ENCODE data around the gene LSM3.

LSM3 gene

GRCh38 chr3:14241716-14242115 lies 63.1 kb downstream of the LSM3 start:
- H3K9ac ChIP-seq (ENCODE audit: low read depth, low read length) = no peak overlapping the region
- H3K4me1 ChIP-seq (ENCODE audit: control insufficient read depth, insufficient read depth, low read length) = no peaks in the 10 kb centered on the region
- H3K9me3 ChIP-seq (ENCODE audit: control insufficient read depth, insufficient read depth, low read length) = no peaks in the 10 kb centered on the region
- no peak overlapping the region for H3K27ac ChIP-seq (ENCODE audit: low read depth, low read length)
- H3K36me3 ChIP-seq (ENCODE audit: control insufficient read depth, insufficient read depth, low read length) = no peaks in the 10 kb centered on the region
- H3K27me3 ChIP-seq (ENCODE audit: control insufficient read depth, insufficient read depth, low read length) = no peaks in the 10 kb centered on the region
- no peak overlapping the region for H3K4me3 ChIP-seq (ENCODE audit: low read depth, low read length)

GRCh38 chr3:14242490-14243311 lies 64.1 kb downstream of the LSM3 start:
- Histone ChIP-seq H3K36me3 (ENCODE audit: control insufficient read depth, insufficient read depth, low read length) (no peaks in the 10 kb centered on the region), H3K9ac (ENCODE audit: low read depth, low read length) (no peak overlapping the region), H3K27ac (ENCODE audit: low read depth, low read length) (no peak overlapping the region), H3K27me3 (ENCODE audit: control insufficient read depth, insufficient read depth, low read length) (no peaks in the 10 kb centered on the region), H3K4me3 (ENCODE audit: low read depth, low read length) (no peak overlapping the region), H3K9me3 (ENCODE audit: control insufficient read depth, insufficient read depth, low read length) (no peaks in the 10 kb centered on the region), H3K4me1 (ENCODE audit: control insufficient read depth, insufficient read depth, low read length) (no peaks in the 10 kb centered on the region)

DNA sequence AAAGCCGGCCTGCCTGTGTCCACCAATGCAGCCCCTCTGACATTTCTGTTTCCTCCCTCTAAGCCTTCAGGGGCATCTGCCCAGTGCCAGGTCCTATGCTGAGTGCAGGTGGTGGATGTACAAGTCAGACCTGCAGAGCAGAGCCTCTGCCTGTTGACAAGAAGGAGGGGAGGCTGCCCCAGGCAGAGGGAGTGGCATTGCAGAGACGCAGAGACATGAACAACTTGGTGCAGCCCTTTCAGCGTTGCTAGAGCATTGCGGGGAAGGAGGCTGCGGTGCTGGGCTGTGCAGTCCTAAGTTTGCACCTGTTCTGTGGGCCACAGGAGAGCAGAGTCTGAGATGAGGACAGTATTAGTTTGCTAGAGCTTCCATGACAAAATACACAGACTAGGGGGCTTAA lies 65.2 kb downstream of the LSM3 start:
- Histone ChIP-seq H3K9me3 (ENCODE audit: control insufficient read depth, insufficient read depth, low read length) (no peaks in the 10 kb centered on the region), H3K27ac (ENCODE audit: low read depth, low read length) (no peak overlapping the region), H3K4me3 (ENCODE audit: low read depth, low read length) (no peak overlapping the region), H3K27me3 (ENCODE audit: control insufficient read depth, insufficient read depth, low read length) (no peaks in the 10 kb centered on the region), H3K36me3 (ENCODE audit: control insufficient read depth, insufficient read depth, low read length) (no peaks in the 10 kb centered on the region), H3K4me1 (ENCODE audit: control insufficient read depth, insufficient read depth, low read length) (no peaks in the 10 kb centered on the region), H3K9ac (ENCODE audit: low read depth, low read length) (no peak overlapping the region)

DNA sequence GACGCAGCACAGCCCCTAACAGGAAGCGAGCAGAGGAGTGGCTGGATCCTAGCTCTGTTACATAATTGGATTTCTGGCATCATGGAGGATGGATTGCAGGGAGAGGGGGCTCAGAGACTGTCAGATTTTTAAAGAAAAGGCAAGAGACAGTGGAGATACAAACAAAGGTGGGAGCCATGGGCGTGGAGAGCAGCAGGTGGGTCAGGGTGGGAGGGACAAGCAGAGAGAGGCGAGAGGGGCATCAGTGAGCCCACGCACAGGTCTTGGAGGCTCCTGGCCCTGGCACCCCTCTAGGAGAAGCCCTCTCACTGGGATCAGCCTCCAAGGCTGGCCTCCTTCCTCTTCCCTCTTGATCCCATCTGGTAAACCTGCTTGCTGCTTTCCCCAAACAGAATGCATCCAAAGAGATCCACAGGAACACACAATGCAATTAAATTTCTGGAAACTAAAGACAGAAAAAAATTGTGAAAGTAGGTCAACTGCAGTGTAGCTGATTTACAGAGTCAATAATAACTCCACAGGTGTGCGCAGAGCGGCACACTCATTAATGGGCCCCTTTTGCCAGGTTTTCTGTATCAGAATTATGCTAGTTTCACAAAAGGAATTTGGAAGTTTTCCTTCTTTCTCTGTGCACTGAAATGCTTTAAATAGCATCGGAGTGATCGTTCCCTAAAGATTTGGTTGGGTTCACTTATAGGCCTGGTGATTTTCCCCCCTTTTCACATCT lies 66.1 kb downstream of the LSM3 start:
- no peak overlapping the region for H3K4me3 ChIP-seq (ENCODE audit: low read depth, low read length)
- no peaks in the 10 kb centered on the region for H3K27me3 ChIP-seq (ENCODE audit: control insufficient read depth, insufficient read depth, low read length)
- no peak overlapping the region for H3K9ac ChIP-seq (ENCODE audit: low read depth, low read length)
- H3K27ac ChIP-seq (ENCODE audit: low read depth, low read length) = no peak overlapping the region
- H3K9me3 ChIP-seq (ENCODE audit: control insufficient read depth, insufficient read depth, low read length) = no peaks in the 10 kb centered on the region
- H3K4me1 ChIP-seq (ENCODE audit: control insufficient read depth, insufficient read depth, low read length) = no peaks in the 10 kb centered on the region
- no peaks in the 10 kb centered on the region for H3K36me3 ChIP-seq (ENCODE audit: control insufficient read depth, insufficient read depth, low read length)

DNA sequence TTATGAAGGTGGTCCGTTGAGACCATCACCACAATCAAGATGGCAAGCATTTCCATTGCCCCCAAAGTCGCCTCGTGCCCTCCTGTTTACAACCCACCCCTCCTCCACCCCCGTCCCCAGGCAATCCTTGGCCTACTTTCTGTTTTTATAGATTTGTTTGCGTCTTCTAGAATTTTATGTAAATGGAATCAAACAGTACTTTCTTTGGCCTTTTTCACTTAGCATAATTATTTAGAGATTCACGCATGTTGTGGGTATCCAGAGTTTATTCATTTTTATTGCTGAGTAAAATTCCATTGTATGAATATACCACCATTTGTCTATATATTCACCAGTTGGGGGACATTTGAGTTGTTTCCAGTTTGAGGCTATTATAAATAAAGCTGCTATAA lies 66.6 kb downstream of the LSM3 start:
- H3K4me3 ChIP-seq (ENCODE audit: low read depth, low read length) = no peak overlapping the region
- H3K9me3 ChIP-seq (ENCODE audit: control insufficient read depth, insufficient read depth, low read length) = no peaks in the 10 kb centered on the region
- H3K4me1 ChIP-seq (ENCODE audit: control insufficient read depth, insufficient read depth, low read length) = no peaks in the 10 kb centered on the region
- no peak overlapping the region for H3K27ac ChIP-seq (ENCODE audit: low read depth, low read length)
- no peak overlapping the region for H3K9ac ChIP-seq (ENCODE audit: low read depth, low read length)
- no peaks in the 10 kb centered on the region for H3K36me3 ChIP-seq (ENCODE audit: control insufficient read depth, insufficient read depth, low read length)
- no peaks in the 10 kb centered on the region for H3K27me3 ChIP-seq (ENCODE audit: control insufficient read depth, insufficient read depth, low read length)

DNA sequence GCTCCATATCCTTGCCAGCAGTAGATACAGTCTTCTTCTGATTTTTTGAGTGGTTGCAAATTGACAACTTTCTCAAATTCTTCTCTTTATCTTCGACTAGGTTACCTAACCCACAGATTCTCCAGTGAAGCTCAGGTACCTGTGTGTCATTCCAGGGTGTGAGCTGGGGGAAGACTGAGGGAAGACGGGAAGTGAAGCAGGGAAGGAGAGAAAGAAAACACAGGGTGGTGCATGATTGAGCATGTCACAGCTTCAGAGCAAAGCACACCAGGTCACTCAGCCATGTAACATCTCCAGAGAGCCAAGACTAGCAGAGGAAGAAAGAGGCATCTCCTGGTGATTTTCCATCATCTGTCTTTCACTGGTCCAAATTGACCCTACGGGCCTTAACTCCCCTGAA lies 67.2 kb downstream of the LSM3 start:
- H3K27ac ChIP-seq (ENCODE audit: low read depth, low read length) = no peak overlapping the region
- no peak overlapping the region for H3K4me3 ChIP-seq (ENCODE audit: low read depth, low read length)
- H3K4me1 ChIP-seq (ENCODE audit: control insufficient read depth, insufficient read depth, low read length) = no peaks in the 10 kb centered on the region
- H3K9ac ChIP-seq (ENCODE audit: low read depth, low read length) = no peak overlapping the region
- H3K27me3 ChIP-seq (ENCODE audit: control insufficient read depth, insufficient read depth, low read length) = no peaks in the 10 kb centered on the region
- H3K9me3 ChIP-seq (ENCODE audit: control insufficient read depth, insufficient read depth, low read length) = no peaks in the 10 kb centered on the region
- H3K36me3 ChIP-seq (ENCODE audit: control insufficient read depth, insufficient read depth, low read length) = no peaks in the 10 kb centered on the region

DNA sequence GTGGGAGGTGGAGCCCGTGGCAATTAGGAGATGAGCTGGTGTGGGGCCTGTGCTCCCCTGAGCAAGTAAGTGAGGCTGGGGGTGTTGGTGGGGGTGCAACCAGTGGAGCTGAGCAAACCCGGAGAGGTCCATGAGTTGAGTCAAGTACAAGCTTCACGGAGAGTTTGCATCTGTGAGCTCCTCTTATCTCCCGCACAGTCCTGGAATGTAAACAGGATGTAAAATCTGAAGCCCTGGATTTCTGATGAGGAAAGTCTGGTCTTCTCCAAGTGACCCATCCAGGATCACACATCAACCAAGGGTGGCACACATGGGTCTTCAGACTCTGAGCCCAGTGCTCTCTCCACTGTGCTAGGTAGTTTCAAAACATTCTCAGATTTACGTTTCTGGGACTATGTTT lies 67.8 kb downstream of the LSM3 start:
- no peaks in the 10 kb centered on the region for H3K4me1 ChIP-seq (ENCODE audit: control insufficient read depth, insufficient read depth, low read length)
- H3K27me3 ChIP-seq (ENCODE audit: control insufficient read depth, insufficient read depth, low read length) = no peaks in the 10 kb centered on the region
- H3K27ac ChIP-seq (ENCODE audit: low read depth, low read length) = no peak overlapping the region
- H3K36me3 ChIP-seq (ENCODE audit: control insufficient read depth, insufficient read depth, low read length) = no peaks in the 10 kb centered on the region
- no peak overlapping the region for H3K9ac ChIP-seq (ENCODE audit: low read depth, low read length)
- no peak overlapping the region for H3K4me3 ChIP-seq (ENCODE audit: low read depth, low read length)
- no peaks in the 10 kb centered on the region for H3K9me3 ChIP-seq (ENCODE audit: control insufficient read depth, insufficient read depth, low read length)

GRCh38 chr3:14248477-14248848 lies 69.8 kb downstream of the LSM3 start:
- Histone ChIP-seq H3K27me3 (ENCODE audit: control insufficient read depth, insufficient read depth, low read length) (no peaks in the 10 kb centered on the region), H3K36me3 (ENCODE audit: control insufficient read depth, insufficient read depth, low read length) (no peaks in the 10 kb centered on the region), H3K9ac (ENCODE audit: low read depth, low read length) (no peak overlapping the region), H3K27ac (ENCODE audit: low read depth, low read length) (no peak overlapping the region), H3K9me3 (ENCODE audit: control insufficient read depth, insufficient read depth, low read length) (no peaks in the 10 kb centered on the region), H3K4me1 (ENCODE audit: control insufficient read depth, insufficient read depth, low read length) (no peaks in the 10 kb centered on the region), H3K4me3 (ENCODE audit: low read depth, low read length) (no peak overlapping the region)

- no peak overlapping the region for H3K27ac ChIP-seq (ENCODE audit: low read depth, low read length)
- H3K27me3 ChIP-seq (ENCODE audit: control insufficient read depth, insufficient read depth, low read length) = no peaks in the 10 kb centered on the region
Observed at GRCh38 chr3:14248849-14249523, 70.4 kb downstream of the LSM3 start.

More at GRCh38 chr3:14248849-14249523, 70.4 kb downstream of the LSM3 start:
- H3K36me3 ChIP-seq (ENCODE audit: control insufficient read depth, insufficient read depth, low read length) = no peaks in the 10 kb centered on the region
- no peak overlapping the region for H3K9ac ChIP-seq (ENCODE audit: low read depth, low read length)
- H3K9me3 ChIP-seq (ENCODE audit: control insufficient read depth, insufficient read depth, low read length) = no peaks in the 10 kb centered on the region
- H3K4me3 ChIP-seq (ENCODE audit: low read depth, low read length) = no peak overlapping the region
- no peaks in the 10 kb centered on the region for H3K4me1 ChIP-seq (ENCODE audit: control insufficient read depth, insufficient read depth, low read length)
